A549 (cell line): ENCODE data around the gene UBR2. TPM values are rescaled to one million over a fixed set of nuclear protein-coding genes. Genes with fewer than 3 reads are reported as not detected.

Experiments used
- ATAC-seq, 2 experiments: fragments of 200-7000 bp in 1 of 2; fragments of >200 bp in 1 of 2; cut with Nextera tagmentation in 1 of 2; cut with Tn5 transposase in 1 of 2; 3 replicates each; pipeline versions ENCODE4 v1.8.0 to v1.9.1; 2018 to 2020; ENCODE audit warnings: mild to moderate bottlenecking in 1 of 2, moderate library complexity in 1 of 2
- CTCF ChIA-PET: fragments of 300-600 bp; sonication (Branson Sonifier 250); formaldehyde crosslinking; extraction: SDS; loops from one replicate; lab custom pipeline; 2021; ENCODE audit warnings: antibody characterized with exemption, inconsistent platforms; lab: Yijun Ruan, JAX
- POLR2A ChIA-PET: fragments of 350-600 bp; formaldehyde crosslinking; extraction: SDS; loops from one replicate; lab custom pipeline; 2021; ENCODE audit warnings: antibody characterized with exemption, inconsistent platforms; lab: Yijun Ruan, JAX
- DNase-seq, 2 experiments: peaks; one replicate each; pipeline versions ENCODE4 v3.0.0 to v3.0.0-alpha.2; 2011 to 2016; ENCODE audit warnings: low read depth in 1 of 2, low spot score in 1 of 2
- FAIRE-seq: peaks from 2 replicates; lab custom pipeline; 2011; peaks lifted over from hg19 to GRCh38; lab: Jason Lieb, UNC
- H3K27ac ChIP-seq, 2 experiments: fragments of >200 bp; sonication (Bioruptor Twin); formaldehyde crosslinking; 3 replicates each; pipeline ENCODE4 v1.5.1; 2016 to 2017
- H3K4me1 ChIP-seq: fragments of >200 bp; sonication (Bioruptor Twin); formaldehyde crosslinking; 3 replicates; pipeline ENCODE4 v1.6.1; 2016
- H3K4me2 ChIP-seq: fragments of >200 bp; sonication (Bioruptor Twin); formaldehyde crosslinking; 3 replicates; pipeline ENCODE4 v1.6.1; 2016
- H3K4me3 ChIP-seq: fragments of >200 bp; sonication (Bioruptor Twin); formaldehyde crosslinking; 3 replicates; pipeline ENCODE4 v1.5.1; 2016
- H3K9me3 ChIP-seq: fragments of >200 bp; sonication (Bioruptor Twin); formaldehyde crosslinking; 3 replicates; pipeline ENCODE4 v1.6.1; 2016
- CEBPB ChIP-seq, 2 experiments: fragments of >200 bp in 1 of 2; sonication (Bioruptor Twin) in 1 of 2; formaldehyde crosslinking in 1 of 2; IDR thresholded peaks; 2 replicates each; pipeline ENCODE4 v1.6.1; 2012 to 2016
- CHD4 ChIP-seq: fragments of 200-600 bp; sonication (generic); IDR thresholded peaks from 2 replicates; pipeline ENCODE4 v1.6.1; 2016; ENCODE audit warnings: antibody characterized with exemption, mild to moderate bottlenecking, borderline replicate concordance
- E2F6 ChIP-seq: IDR thresholded peaks from 2 replicates; pipeline ENCODE4 v1.6.1; 2012; ENCODE audit warnings: low read depth, borderline replicate concordance
- EHMT2 ChIP-seq: fragments of 200-600 bp; sonication (generic); IDR thresholded peaks from 2 replicates; pipeline ENCODE4 v1.6.1; 2016; ENCODE audit warnings: antibody characterized with exemption, low read depth, mild to moderate bottlenecking, moderate library complexity
- EP300 ChIP-seq, 2 experiments: fragments of >200 bp; sonication (Bioruptor Twin); formaldehyde crosslinking; IDR thresholded peaks; 2 replicates in 1 of 2; 3 replicates in 1 of 2; pipeline ENCODE4 v1.6.1; 2016 to 2017
- FOSB ChIP-seq: fragments of 250-450 bp; sonication (Bioruptor Pico); IDR thresholded peaks from 2 replicates; pipeline ENCODE4 v1.5.0; 2020; ENCODE audit warnings: mild to moderate bottlenecking, moderate library complexity
- FOXS1 ChIP-seq: fragments of 250-450 bp; sonication (Bioruptor Pico); IDR thresholded peaks from 2 replicates; pipeline ENCODE4 v1.5.0; 2020; ENCODE audit warnings: mild to moderate bottlenecking, moderate library complexity
- GATA3 ChIP-seq: IDR thresholded peaks from 2 replicates; pipeline ENCODE4 v1.6.1; 2012; ENCODE audit warnings: borderline replicate concordance
- HDAC2 ChIP-seq: fragments of 200-600 bp; sonication (generic); IDR thresholded peaks from 2 replicates; pipeline ENCODE4 v1.6.1; 2016
- HMGXB4 ChIP-seq: fragments of 250-450 bp; sonication (Bioruptor Pico); IDR thresholded peaks from 2 replicates; pipeline ENCODE4 v1.5.0; 2021; ENCODE audit warnings: mild to moderate bottlenecking, moderate library complexity, borderline replicate concordance
- HOXA7 ChIP-seq: fragments of 250-450 bp; sonication (Bioruptor Pico); IDR thresholded peaks from 2 replicates; pipeline ENCODE4 v1.5.0; 2020; ENCODE audit warnings: mild to moderate bottlenecking, moderate library complexity
- HOXB13 ChIP-seq: fragments of 250-450 bp; sonication (Bioruptor Pico); IDR thresholded peaks from 2 replicates; pipeline ENCODE4 v1.5.0; 2020; ENCODE audit warnings: low read depth, mild to moderate bottlenecking, moderate library complexity
- JUNB ChIP-seq: fragments of >200 bp; sonication (Bioruptor Twin); formaldehyde crosslinking; IDR thresholded peaks from 2 replicates; pipeline ENCODE4 v1.6.1; 2016
- KDM1A ChIP-seq: fragments of 200-600 bp; sonication (generic); IDR thresholded peaks from 2 replicates; pipeline ENCODE4 v1.6.1; 2016; ENCODE audit warnings: low read depth, mild to moderate bottlenecking
- MAFK ChIP-seq: fragments of 450-650 bp; IDR thresholded peaks from 2 replicates; pipeline ENCODE4 v1.6.1; 2014; ENCODE audit not compliant: partially characterized antibody
- MAZ ChIP-seq: fragments of 150-350 bp; IDR thresholded peaks from 2 replicates; pipeline ENCODE4 v1.6.1; 2014; ENCODE audit warnings: antibody characterized with exemption, low read depth, low read length, borderline replicate concordance
- NFE2L2 ChIP-seq: fragments of 150-350 bp; conservative IDR thresholded peaks from 2 replicates; pipeline ENCODE4 v1.6.1; 2014; ENCODE audit warnings: low read length
- RARB ChIP-seq: fragments of 250-450 bp; sonication (Bioruptor Pico); IDR thresholded peaks from 2 replicates; pipeline ENCODE4 v1.8.0; 2021; ENCODE audit warnings: mild to moderate bottlenecking, moderate library complexity
- RCOR1 ChIP-seq: fragments of 150-350 bp; IDR thresholded peaks from 2 replicates; pipeline ENCODE4 v1.6.1; 2014; ENCODE audit warnings: antibody characterized with exemption, low read length, low read depth
- RNF2 ChIP-seq: fragments of 200-600 bp; sonication (generic); IDR thresholded peaks from 2 replicates; pipeline ENCODE4 v1.6.1; 2016; ENCODE audit warnings: low read depth, mild to moderate bottlenecking, antibody characterized with exemption, moderate library complexity, borderline replicate concordance
- SMC3 ChIP-seq: fragments of >200 bp; sonication (Bioruptor Twin); formaldehyde crosslinking; IDR thresholded peaks from 3 replicates; pipeline ENCODE4 v1.6.1; 2018; ENCODE audit warnings: inconsistent platforms
- TFCP2L1 ChIP-seq: fragments of 250-450 bp; sonication (Bioruptor Pico); IDR thresholded peaks from 2 replicates; pipeline ENCODE4 v1.5.0; 2021; ENCODE audit warnings: mild to moderate bottlenecking
- USF2 ChIP-seq: fragments of 450-650 bp; IDR thresholded peaks from 2 replicates; pipeline ENCODE4 v1.6.1; 2014; ENCODE audit warnings: antibody characterized with exemption
- ZC3H11A ChIP-seq: fragments of 450-650 bp; IDR thresholded peaks from 2 replicates; pipeline ENCODE4 v1.6.1; 2014; ENCODE audit warnings: antibody characterized with exemption, mild to moderate bottlenecking
- ZNF302 ChIP-seq: fragments of 250-450 bp; sonication (Bioruptor Pico); IDR thresholded peaks from 2 replicates; pipeline ENCODE4 v1.9.0; 2021; ENCODE audit warnings: inconsistent platforms, mild to moderate bottlenecking, moderate library complexity
- ZSCAN20 ChIP-seq: fragments of 250-450 bp; sonication (Bioruptor Pico); IDR thresholded peaks from 2 replicates; pipeline ENCODE4 v1.8.0; 2022; ENCODE audit warnings: mild to moderate bottlenecking, moderate library complexity
- WGBS: methylation state at CpG from one replicate; pipeline ENCODE4 v1.1.6; 2017; ENCODE audit errors: missing lambda C conversion rate; 5-methylcytosine and 5-hydroxymethylcytosine counted together
- polyA plus RNA-seq, 4 experiments: library from polyadenylated mRNA; depleted of rRNA in 3 of 4; stranded (reverse); fragments of >200 nt; fragmentation: RNase III in 1 of 4; extraction: RNeasy Plus Mini Kit Qiagen cat#74134 plus additional on column Dnase treatment in 1 of 4; gene quantifications; 2 replicates in 3 of 4; 3 replicates in 1 of 4; pipeline ENCODE4 v1.2.3, GENCODE V29; 2011 to 2017
- TF ChIP-seq, protein P1 (sequence below): fragments of >200 bp; sonication (Bioruptor Twin); formaldehyde crosslinking; IDR thresholded peaks from 3 replicates; pipeline ENCODE4 v1.6.1; 2016

The UBR2 gene
- polyA plus RNA-seq, 2 of the 4 experiments (the other 2 are of a cell fraction), result 5.5 to 15.2 TPM

DNA sequence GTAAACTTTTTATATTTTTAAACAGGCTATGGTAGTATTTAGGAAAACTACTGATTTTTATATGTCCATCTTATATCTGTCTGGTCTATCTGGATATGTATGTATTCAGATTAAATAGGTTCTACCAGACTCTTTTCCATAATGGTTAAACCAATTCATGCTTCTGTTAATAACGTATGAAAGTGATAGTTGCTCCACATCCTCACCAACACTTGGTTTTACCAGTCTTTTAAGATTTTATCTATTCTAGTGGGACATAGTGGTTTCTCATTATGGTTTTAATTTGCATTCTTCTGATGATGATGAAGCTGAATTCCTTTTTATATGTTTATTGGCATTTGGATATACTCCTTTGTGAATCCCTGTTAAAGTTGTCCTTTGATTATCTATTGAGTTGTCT lies 56.1 kb downstream of the UBR2 start:
- TF ChIP-seq MAFK, result no peak
- TF ChIP-seq E2F6, result no peak
- no peak for TF ChIP-seq TFCP2L1
- TF ChIP-seq, protein P1, sequence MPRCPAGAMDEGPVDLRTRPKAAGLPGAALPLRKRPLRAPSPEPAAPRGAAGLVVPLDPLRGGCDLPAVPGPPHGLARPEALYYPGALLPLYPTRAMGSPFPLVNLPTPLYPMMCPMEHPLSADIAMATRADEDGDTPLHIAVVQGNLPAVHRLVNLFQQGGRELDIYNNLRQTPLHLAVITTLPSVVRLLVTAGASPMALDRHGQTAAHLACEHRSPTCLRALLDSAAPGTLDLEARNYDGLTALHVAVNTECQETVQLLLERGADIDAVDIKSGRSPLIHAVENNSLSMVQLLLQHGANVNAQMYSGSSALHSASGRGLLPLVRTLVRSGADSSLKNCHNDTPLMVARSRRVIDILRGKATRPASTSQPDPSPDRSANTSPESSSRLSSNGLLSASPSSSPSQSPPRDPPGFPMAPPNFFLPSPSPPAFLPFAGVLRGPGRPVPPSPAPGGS, result no peak
- TF ChIP-seq EP300 (IDR thresholded peaks at IDR 0.05), result no peak
- TF ChIP-seq SMC3, result no peak
- ChIA-PET POLR2A (no interaction called here), CTCF (interaction anchor here (0.6 to 1.2 kb wide), 2 partner anchors 43 to 72 kb away, joined by 3 read pairs; no protein-coding TSS in a partner anchor)
- H3K27ac ChIP-seq, result no peak overlapping the region
- no peak for DNase-seq
- H3K9me3 ChIP-seq, result no peaks in the 10 kb centered on the region
- FAIRE-seq, result no peak
- no peak for ATAC-seq
- H3K4me3 ChIP-seq, result no peak overlapping the region
- 96% methylated on average over 1 of the region's 1 CpG for WGBS
- H3K4me1 ChIP-seq, result no peaks in the 10 kb centered on the region
- no peak overlapping the region for H3K4me2 ChIP-seq

GRCh38 chr6:42624601-42625000 lies 60.8 kb downstream of the UBR2 start:
- FAIRE-seq (no peak), DNase-seq (no peak), ATAC-seq (no peak)
- Histone ChIP-seq H3K9me3 (no peaks in the 10 kb centered on the region), H3K27ac (no peak overlapping the region), H3K4me1 (peaks cover 16% of the 10 kb centered on the region), H3K4me3 (no peak overlapping the region), H3K4me2 (no peak overlapping the region)
- CTCF ChIA-PET, result no interaction called here
- no peak for TF ChIP-seq ZC3H11A
- TF ChIP-seq RCOR1, result no peak
- no peak for TF ChIP-seq HOXB13 (CRISPR knock-in tag)
- no peak for TF ChIP-seq USF2
- TF ChIP-seq RNF2, result no peak
- no peak for TF ChIP-seq KDM1A
- TF ChIP-seq FOSB (CRISPR knock-in tag), result no peak
- POLR2A ChIA-PET, result no interaction called here

DNA sequence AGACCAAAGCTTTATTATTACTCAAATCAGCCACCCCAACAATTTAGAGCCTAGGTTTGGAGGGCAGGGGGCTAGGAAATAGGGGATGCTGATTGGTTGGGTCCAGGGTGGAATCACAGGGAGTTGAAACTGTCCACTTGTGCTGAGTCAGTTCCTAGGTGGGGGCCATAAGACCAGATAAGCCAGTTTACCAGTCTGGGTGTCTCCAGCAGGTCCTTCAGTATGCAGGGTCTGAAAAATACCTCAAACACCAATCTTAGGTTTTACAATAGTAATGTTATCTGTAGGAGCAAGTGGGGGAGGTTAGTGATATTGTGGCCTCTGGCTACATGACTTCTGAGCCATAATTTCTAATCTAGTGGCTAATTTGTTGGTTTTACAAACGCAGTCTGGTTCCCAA lies 63.2 kb downstream of the UBR2 start:
- Histone ChIP-seq H3K4me1 (peaks cover 16% of the 10 kb centered on the region), H3K4me3 (no peak overlapping the region), H3K4me2 (peak overlapping the region; percentile 36; the same call in 2 of the 3 replicates), H3K27ac (peak overlapping the region in 1 of 2 experiments; percentile 17; a peak in 1 of 6 replicates), H3K9me3 (no peaks in the 10 kb centered on the region)
- TF ChIP-seq FOXS1 (CRISPR knock-in tag) (no peak), NFE2L2 (no peak), HDAC2 (no peak), RARB (CRISPR knock-in tag) (no peak), MAZ (no peak), GATA3 (no peak), HOXA7 (CRISPR knock-in tag) (no peak), ZNF302 (CRISPR knock-in tag) (no peak), TFCP2L1 (no peak), HMGXB4 (CRISPR knock-in tag) (no peak), CEBPB (IDR thresholded peaks at IDR 0.05) (no peak), E2F6 (no peak), JUNB (no peak), ZSCAN20 (CRISPR knock-in tag) (no peak), EHMT2 (no peak), CHD4 (no peak)
- no peak for ATAC-seq
- DNase-seq, result no peak
- WGBS, result 94% methylated on average over 1 of the region's 1 CpG
- FAIRE-seq, result no peak
- POLR2A ChIA-PET, result no interaction called here
- CTCF ChIA-PET, result interaction anchor here (1.2 kb wide), 1 partner anchor 35 kb away, joined by 4 read pairs; no protein-coding TSS in a partner anchor
